Upper lobe of right lung (tissue), 1 donor: ENCODE data around the gene DCC. TPM values are rescaled to one million over a fixed set of nuclear protein-coding genes. Genes with fewer than 3 reads are reported as not detected.

Experiments used
- ATAC-seq: fragments of 200-7000 bp; cut with Tn5 transposase; one replicate; pipeline ENCODE4 v1.9.1; 2020; ENCODE audit warnings: mild to moderate bottlenecking, moderate library complexity
- DNase-seq: peaks from one replicate; pipeline ENCODE4 v3.0.0-alpha.2; 2020
- H3K27ac ChIP-seq: fragments of 200-600 bp; one replicate; pipeline ENCODE4 v1.8.0; 2022
- H3K27me3 ChIP-seq: fragments of 200-600 bp; one replicate; pipeline ENCODE4 v1.8.0; 2022; ENCODE audit warnings: mild to moderate bottlenecking
- H3K36me3 ChIP-seq: fragments of 200-600 bp; one replicate; pipeline ENCODE4 v1.8.0; 2022
- H3K4me1 ChIP-seq: fragments of 200-600 bp; one replicate; pipeline ENCODE4 v1.8.0; 2022
- H3K4me3 ChIP-seq: fragments of 200-600 bp; one replicate; pipeline ENCODE4 v1.8.0; 2022; ENCODE audit warnings: mild to moderate bottlenecking
- H3K9me3 ChIP-seq: fragments of 200-600 bp; one replicate; pipeline ENCODE4 v1.8.0; 2022
- intact Hi-C: fragments of 100-400 bp; cut with DNase I; formaldehyde crosslinking; loops from one replicate; pipeline ENCODE4 v1.11.0; 2022
- total RNA-seq: library from RNA; stranded (reverse); fragmentation: NEBNext Ultra II Directional; extraction: Animal tissue kit (Norgen Biotek cat#: 25700); gene quantifications from one replicate; pipeline ENCODE4 v1.2.1, GENCODE V29; 2021
- TF ChIP-seq, protein P1 (sequence below): fragments of 200-600 bp; IDR thresholded peaks from one replicate; pipeline ENCODE4 v1.8.0; 2022; ENCODE audit warnings: antibody characterized with exemption
- donor health status: DM: no; HTN: yes; CAD: no; lungs with severe emphysema.

Gene DCC
- total RNA-seq, 1 donor from 2014 or later, result 7.1 TPM

DNA sequence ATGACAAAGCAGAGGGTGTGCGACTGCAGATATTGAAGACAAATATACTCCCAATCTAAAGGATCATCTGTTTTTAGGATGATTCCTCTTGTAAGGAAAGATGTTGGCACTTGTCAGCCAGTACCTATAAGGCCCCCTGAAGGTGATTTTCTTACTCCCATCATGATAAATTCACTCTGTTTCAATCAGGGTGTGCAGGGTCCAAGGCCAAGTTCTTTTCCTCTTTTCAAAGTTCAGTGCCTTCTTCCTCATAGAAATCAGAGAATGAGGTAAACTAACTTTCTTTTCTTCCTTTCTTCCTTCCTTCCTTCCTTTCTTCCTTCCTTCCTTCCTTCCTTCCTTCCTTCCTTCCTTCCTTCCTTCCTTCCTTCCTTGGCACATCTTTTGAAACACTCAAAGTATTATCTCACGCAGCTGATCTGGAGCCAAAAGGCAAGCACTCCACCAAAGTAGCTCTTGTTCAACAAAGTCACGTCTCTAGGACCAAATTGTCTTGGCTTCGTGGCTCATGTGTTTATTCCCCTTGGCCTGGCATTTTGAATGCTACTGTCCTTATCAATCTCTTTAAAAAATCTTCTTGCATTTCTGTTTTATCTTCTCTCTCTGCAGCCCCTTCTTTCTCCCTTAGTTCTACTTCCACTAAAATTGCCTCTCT is 87.7 kb downstream of the DCC start:
- DNase-seq (no peak), ATAC-seq (no peak)
- no peaks in the 10 kb centered on the region for H3K4me1 ChIP-seq
- no peaks in the 10 kb centered on the region for H3K27me3 ChIP-seq
- intact Hi-C loops, result no loop called here
- TF ChIP-seq, protein P1, sequence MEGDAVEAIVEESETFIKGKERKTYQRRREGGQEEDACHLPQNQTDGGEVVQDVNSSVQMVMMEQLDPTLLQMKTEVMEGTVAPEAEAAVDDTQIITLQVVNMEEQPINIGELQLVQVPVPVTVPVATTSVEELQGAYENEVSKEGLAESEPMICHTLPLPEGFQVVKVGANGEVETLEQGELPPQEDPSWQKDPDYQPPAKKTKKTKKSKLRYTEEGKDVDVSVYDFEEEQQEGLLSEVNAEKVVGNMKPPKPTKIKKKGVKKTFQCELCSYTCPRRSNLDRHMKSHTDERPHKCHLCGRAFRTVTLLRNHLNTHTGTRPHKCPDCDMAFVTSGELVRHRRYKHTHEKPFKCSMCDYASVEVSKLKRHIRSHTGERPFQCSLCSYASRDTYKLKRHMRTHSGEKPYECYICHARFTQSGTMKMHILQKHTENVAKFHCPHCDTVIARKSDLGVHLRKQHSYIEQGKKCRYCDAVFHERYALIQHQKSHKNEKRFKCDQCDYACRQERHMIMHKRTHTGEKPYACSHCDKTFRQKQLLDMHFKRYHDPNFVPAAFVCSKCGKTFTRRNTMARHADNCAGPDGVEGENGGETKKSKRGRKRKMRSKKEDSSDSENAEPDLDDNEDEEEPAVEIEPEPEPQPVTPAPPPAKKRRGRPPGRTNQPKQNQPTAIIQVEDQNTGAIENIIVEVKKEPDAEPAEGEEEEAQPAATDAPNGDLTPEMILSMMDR, result no peak
- H3K36me3 ChIP-seq, result no peaks in the 10 kb centered on the region
- no peak overlapping the region for H3K4me3 ChIP-seq
- H3K27ac ChIP-seq, result no peak overlapping the region
- no peaks in the 10 kb centered on the region for H3K9me3 ChIP-seq

DNA sequence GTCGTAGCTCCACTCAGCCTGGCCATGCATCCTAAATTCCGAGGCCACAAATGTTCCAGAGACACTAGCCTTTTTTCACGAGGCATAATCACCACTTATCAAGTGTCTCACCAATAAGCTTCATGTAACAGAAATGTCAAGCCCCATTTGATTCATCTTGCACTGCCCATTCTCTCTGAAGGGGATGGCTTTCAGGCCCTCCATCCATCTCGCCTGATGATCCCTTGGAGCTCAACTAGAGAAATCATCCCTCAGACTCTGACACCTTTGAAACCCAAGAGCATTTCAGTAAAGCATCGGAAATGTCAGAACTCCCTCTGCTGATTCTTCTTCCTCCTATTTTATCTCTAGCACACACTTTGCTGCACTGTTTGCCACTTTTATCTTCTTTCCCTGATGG is 91.7 kb downstream of the DCC start:
- H3K4me1 ChIP-seq, result no peaks in the 10 kb centered on the region
- no peak overlapping the region for H3K4me3 ChIP-seq
- no peaks in the 10 kb centered on the region for H3K9me3 ChIP-seq
- H3K36me3 ChIP-seq, result no peaks in the 10 kb centered on the region
- ATAC-seq, result no peak
- TF ChIP-seq, protein P1, result no peak
- intact Hi-C loops, result no loop called here
- H3K27ac ChIP-seq, result no peak overlapping the region
- no peak for DNase-seq
- H3K27me3 ChIP-seq, result no peaks in the 10 kb centered on the region

DNA sequence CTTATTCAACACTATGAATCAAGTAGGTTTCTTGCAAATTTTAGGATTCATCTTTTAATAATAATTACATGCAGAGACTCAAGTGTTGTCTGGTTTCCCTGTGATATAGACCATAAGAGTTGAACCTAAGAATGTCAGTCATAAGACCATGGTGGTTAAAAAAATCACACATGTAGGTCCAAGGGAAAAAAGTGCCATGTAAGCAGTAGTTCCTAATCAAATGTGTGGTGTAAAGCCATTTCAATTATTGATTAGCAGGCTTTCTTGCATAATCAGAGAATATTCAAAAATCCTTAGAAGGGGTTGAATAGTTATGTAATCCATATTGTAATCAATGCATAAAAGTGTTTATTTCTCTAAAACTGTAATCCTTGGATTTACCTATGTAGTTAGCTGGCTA is 93.8 kb downstream of the DCC start:
- intact Hi-C loops, result no loop called here
- H3K9me3 ChIP-seq, result no peaks in the 10 kb centered on the region
- TF ChIP-seq, protein P1, result no peak
- H3K4me3 ChIP-seq, result no peak overlapping the region
- H3K36me3 ChIP-seq, result no peaks in the 10 kb centered on the region
- no peaks in the 10 kb centered on the region for H3K4me1 ChIP-seq
- no peak for ATAC-seq
- no peaks in the 10 kb centered on the region for H3K27me3 ChIP-seq
- DNase-seq, result no peak
- H3K27ac ChIP-seq, result no peak overlapping the region

DNA sequence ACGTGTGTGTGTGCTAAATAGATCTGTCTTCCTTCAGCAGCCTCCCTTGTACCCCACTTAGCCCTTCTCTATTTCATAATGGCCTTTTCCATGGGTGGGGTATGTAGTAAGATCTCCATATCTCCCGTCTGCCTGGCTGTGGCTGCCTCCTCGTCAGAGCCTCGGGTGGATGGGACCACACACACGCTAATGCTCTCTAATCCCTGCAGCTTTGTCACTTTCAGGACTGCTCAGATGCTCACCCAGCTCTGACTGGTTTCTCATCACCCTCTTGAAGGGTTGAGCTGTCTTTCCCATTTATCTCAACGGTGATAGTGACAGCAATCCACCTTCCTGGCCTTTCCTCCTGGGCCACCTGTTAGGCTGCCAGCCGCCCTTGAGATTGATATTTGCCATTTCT is 95.3 kb downstream of the DCC start:
- ATAC-seq (no peak), DNase-seq (no peak)
- intact Hi-C loops, result no loop called here
- H3K9me3 ChIP-seq, result no peaks in the 10 kb centered on the region
- no peaks in the 10 kb centered on the region for H3K36me3 ChIP-seq
- TF ChIP-seq, protein P1, result no peak
- no peaks in the 10 kb centered on the region for H3K4me1 ChIP-seq
- H3K27me3 ChIP-seq, result no peaks in the 10 kb centered on the region
- H3K4me3 ChIP-seq, result no peak overlapping the region
- H3K27ac ChIP-seq, result no peak overlapping the region

DNA sequence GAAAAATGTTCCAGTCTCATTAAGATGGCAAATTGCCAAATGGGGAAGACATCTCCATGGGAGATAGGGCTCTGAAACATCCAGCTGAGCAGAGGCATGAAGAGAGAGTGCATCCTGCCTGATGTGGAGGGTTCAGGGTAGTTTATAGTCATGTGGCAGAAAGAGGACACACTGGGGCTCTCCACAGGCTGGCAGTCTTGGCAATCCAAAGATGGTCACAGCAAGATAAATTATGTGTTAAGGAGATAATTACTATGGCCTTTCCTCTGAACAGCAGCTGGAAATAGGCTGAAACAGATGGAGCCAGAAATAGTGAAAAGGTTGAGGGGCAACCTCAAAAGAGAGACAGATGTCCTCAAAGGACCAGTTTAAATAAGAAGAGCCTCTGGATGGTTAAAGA is 97.2 kb downstream of the DCC start:
- no peaks in the 10 kb centered on the region for H3K9me3 ChIP-seq
- H3K27ac ChIP-seq, result no peak overlapping the region
- H3K36me3 ChIP-seq, result no peaks in the 10 kb centered on the region
- TF ChIP-seq, protein P1, result no peak
- H3K27me3 ChIP-seq, result no peaks in the 10 kb centered on the region
- no peaks in the 10 kb centered on the region for H3K4me1 ChIP-seq
- no peak for ATAC-seq
- intact Hi-C loops, result no loop called here
- H3K4me3 ChIP-seq, result no peak overlapping the region
- DNase-seq, result no peak

DNA sequence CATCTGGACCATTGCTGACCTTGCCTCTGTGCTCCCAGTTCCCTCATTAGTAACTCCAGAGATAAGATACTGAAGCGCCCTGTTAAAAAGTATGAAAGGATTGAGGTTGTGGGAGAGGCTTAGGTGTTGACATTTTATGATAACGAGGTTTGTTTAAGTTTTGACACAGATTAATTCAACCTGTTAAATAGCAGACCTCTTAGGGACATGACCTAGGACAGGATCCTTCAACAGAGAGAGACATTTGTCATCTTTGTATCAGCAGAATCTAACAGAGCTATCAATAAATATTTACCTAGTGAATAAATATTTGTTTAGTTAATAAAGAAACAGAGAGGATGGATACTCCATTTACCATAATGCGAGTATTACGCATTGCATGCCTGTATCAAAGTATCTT is 99.5 kb downstream of the DCC start:
- no peak overlapping the region for H3K4me3 ChIP-seq
- ATAC-seq (no peak), DNase-seq (no peak)
- no peak overlapping the region for H3K27ac ChIP-seq
- no peaks in the 10 kb centered on the region for H3K9me3 ChIP-seq
- intact Hi-C loops, result no loop called here
- TF ChIP-seq, protein P1, result no peak
- no peaks in the 10 kb centered on the region for H3K27me3 ChIP-seq
- no peaks in the 10 kb centered on the region for H3K4me1 ChIP-seq
- no peaks in the 10 kb centered on the region for H3K36me3 ChIP-seq
